Muscle layer of colon (tissue), 2 donors: ENCODE measurements around the gene FMO2.

ENCODE experiments used
- H3K27ac ChIP-seq: one replicate; pipeline ENCODE4 v1.7.0; 2013; ENCODE audit warnings: low read depth, mild to moderate bottlenecking, low read length, moderate library complexity
- H3K27me3 ChIP-seq, 2 donors: one replicate each; pipeline ENCODE4 v1.7.0; 2013; ENCODE audit warnings: low read length in 2 of 2, mild to moderate bottlenecking in 2 of 2; ENCODE audit not compliant: insufficient read depth in 2 of 2, control insufficient read depth in 1 of 2
- H3K36me3 ChIP-seq: one replicate; pipeline ENCODE4 v1.7.0; 2013; ENCODE audit warnings: mild to moderate bottlenecking, low read length; ENCODE audit not compliant: insufficient read depth
- H3K4me1 ChIP-seq: one replicate; pipeline ENCODE4 v1.7.0; 2013; ENCODE audit warnings: mild to moderate bottlenecking, low read length; ENCODE audit not compliant: insufficient read depth
- H3K4me3 ChIP-seq, 2 donors: one replicate each; pipeline ENCODE4 v1.7.0; 2013; ENCODE audit warnings: low read length in 2 of 2, low read depth in 1 of 2, mild to moderate bottlenecking in 1 of 2, moderate library complexity in 1 of 2
- H3K9ac ChIP-seq: one replicate; pipeline ENCODE4 v1.7.0; 2013; ENCODE audit warnings: low read length
- H3K9me3 ChIP-seq: one replicate; pipeline ENCODE4 v1.7.0; 2013; ENCODE audit warnings: mild to moderate bottlenecking, low read length
- donor health status: abdominal sarcoma.
- donor health status: Adenocarcinoma of cecum.

FMO2 gene

GRCh38 chr1:171179318-171180227 lies 5.5 kb upstream of the FMO2 start:
- Histone ChIP-seq H3K4me1 (no peaks in the 10 kb centered on the region), H3K27ac (no peak overlapping the region), H3K36me3 (no peaks in the 10 kb centered on the region), H3K9me3 (no peaks in the 10 kb centered on the region), H3K4me3 (no peak overlapping the region), H3K27me3 (no peaks in the 10 kb centered on the region), H3K9ac (no peak overlapping the region)

GRCh38 chr1:171180670-171181069 lies 4.4 kb upstream of the FMO2 start:
- Histone ChIP-seq H3K27ac (no peak overlapping the region), H3K36me3 (no peaks in the 10 kb centered on the region), H3K27me3 (no peaks in the 10 kb centered on the region), H3K4me3 (no peak overlapping the region), H3K9me3 (no peaks in the 10 kb centered on the region), H3K4me1 (no peaks in the 10 kb centered on the region), H3K9ac (no peak overlapping the region)

GRCh38 chr1:171188388-171189266 lies 3.5 kb downstream of the FMO2 start:
- no peaks in the 10 kb centered on the region for H3K9me3 ChIP-seq
- no peak overlapping the region for H3K4me3 ChIP-seq
- H3K4me1 ChIP-seq = no peaks in the 10 kb centered on the region
- no peak overlapping the region for H3K9ac ChIP-seq
- no peak overlapping the region for H3K27ac ChIP-seq
- no peaks in the 10 kb centered on the region for H3K27me3 ChIP-seq
- no peaks in the 10 kb centered on the region for H3K36me3 ChIP-seq

GRCh38 chr1:171191992-171192391 lies 6.9 kb downstream of the FMO2 start:
- Histone ChIP-seq H3K9ac (no peak overlapping the region), H3K4me3 (no peak overlapping the region), H3K9me3 (no peaks in the 10 kb centered on the region), H3K36me3 (no peaks in the 10 kb centered on the region), H3K4me1 (no peaks in the 10 kb centered on the region), H3K27ac (no peak overlapping the region), H3K27me3 (no peaks in the 10 kb centered on the region)

- Histone ChIP-seq H3K9ac (no peak overlapping the region), H3K27ac (no peak overlapping the region), H3K9me3 (no peaks in the 10 kb centered on the region), H3K36me3 (no peaks in the 10 kb centered on the region), H3K4me3 (no peak overlapping the region), H3K4me1 (no peaks in the 10 kb centered on the region), H3K27me3 (no peaks in the 10 kb centered on the region)
These were observed 10.7 kb downstream of the FMO2 start for GRCh38 chr1:171195767-171196166.

- Histone ChIP-seq H3K27ac (no peak overlapping the region), H3K4me3 (no peak overlapping the region), H3K9ac (no peak overlapping the region), H3K4me1 (no peaks in the 10 kb centered on the region), H3K27me3 (no peaks in the 10 kb centered on the region), H3K9me3 (no peaks in the 10 kb centered on the region), H3K36me3 (no peaks in the 10 kb centered on the region)
These were observed 11.3 kb downstream of the FMO2 start for GRCh38 chr1:171196351-171196750.

- Histone ChIP-seq H3K36me3 (no peaks in the 10 kb centered on the region), H3K27me3 (no peaks in the 10 kb centered on the region), H3K4me3 (no peak overlapping the region), H3K9ac (no peak overlapping the region), H3K4me1 (no peaks in the 10 kb centered on the region), H3K9me3 (no peaks in the 10 kb centered on the region), H3K27ac (no peak overlapping the region)
These were observed 13.0 kb downstream of the FMO2 start for GRCh38 chr1:171198081-171198480.

GRCh38 chr1:171204296-171204695 lies 19.2 kb downstream of the FMO2 start:
- no peaks in the 10 kb centered on the region for H3K9me3 ChIP-seq
- no peaks in the 10 kb centered on the region for H3K36me3 ChIP-seq
- H3K9ac ChIP-seq = no peak overlapping the region
- no peaks in the 10 kb centered on the region for H3K27me3 ChIP-seq
- H3K27ac ChIP-seq = no peak overlapping the region
- H3K4me1 ChIP-seq = no peaks in the 10 kb centered on the region
- H3K4me3 ChIP-seq = no peak overlapping the region

GRCh38 chr1:171206204-171206977 lies 21.3 kb downstream of the FMO2 start:
- Histone ChIP-seq H3K27ac (no peak overlapping the region), H3K4me1 (no peaks in the 10 kb centered on the region), H3K4me3 (no peak overlapping the region), H3K36me3 (no peaks in the 10 kb centered on the region), H3K9ac (no peak overlapping the region), H3K9me3 (no peaks in the 10 kb centered on the region), H3K27me3 (no peaks in the 10 kb centered on the region)

GRCh38 chr1:171206978-171207355 lies 21.9 kb downstream of the FMO2 start:
- Histone ChIP-seq H3K27me3 (no peaks in the 10 kb centered on the region), H3K36me3 (no peaks in the 10 kb centered on the region), H3K4me3 (no peak overlapping the region), H3K4me1 (no peaks in the 10 kb centered on the region), H3K9ac (no peak overlapping the region), H3K9me3 (no peaks in the 10 kb centered on the region), H3K27ac (no peak overlapping the region)

GRCh38 chr1:171207377-171207776 lies 22.3 kb downstream of the FMO2 start:
- Histone ChIP-seq H3K27me3 (no peaks in the 10 kb centered on the region), H3K4me1 (no peaks in the 10 kb centered on the region), H3K9ac (no peak overlapping the region), H3K27ac (no peak overlapping the region), H3K9me3 (no peaks in the 10 kb centered on the region), H3K36me3 (no peaks in the 10 kb centered on the region), H3K4me3 (no peak overlapping the region)
